Tibial nerve (tissue), 3 donors: Measurements from ENCODE around the gene RASA2.

Experiments
- CTCF ChIP-seq, 5 experiments: fragments of 200-600 bp in 3 of 5; fragments of 450-650 bp in 2 of 5; sonication (generic) in 3 of 5; IDR thresholded peaks; one replicate each; pipeline ENCODE4 v1.5.1; 2016 to 2019; ENCODE audit warnings: antibody characterized with exemption in 5 of 5, mild to moderate bottlenecking in 3 of 5, moderate library complexity in 2 of 5
- POLR2A ChIP-seq, 2 donors: fragments of 450-650 bp; IDR thresholded peaks; one replicate each; pipeline ENCODE4 v1.6.1; 2017; ENCODE audit warnings: antibody characterized with exemption in 2 of 2, mild to moderate bottlenecking in 2 of 2, moderate library complexity in 2 of 2

DNA sequence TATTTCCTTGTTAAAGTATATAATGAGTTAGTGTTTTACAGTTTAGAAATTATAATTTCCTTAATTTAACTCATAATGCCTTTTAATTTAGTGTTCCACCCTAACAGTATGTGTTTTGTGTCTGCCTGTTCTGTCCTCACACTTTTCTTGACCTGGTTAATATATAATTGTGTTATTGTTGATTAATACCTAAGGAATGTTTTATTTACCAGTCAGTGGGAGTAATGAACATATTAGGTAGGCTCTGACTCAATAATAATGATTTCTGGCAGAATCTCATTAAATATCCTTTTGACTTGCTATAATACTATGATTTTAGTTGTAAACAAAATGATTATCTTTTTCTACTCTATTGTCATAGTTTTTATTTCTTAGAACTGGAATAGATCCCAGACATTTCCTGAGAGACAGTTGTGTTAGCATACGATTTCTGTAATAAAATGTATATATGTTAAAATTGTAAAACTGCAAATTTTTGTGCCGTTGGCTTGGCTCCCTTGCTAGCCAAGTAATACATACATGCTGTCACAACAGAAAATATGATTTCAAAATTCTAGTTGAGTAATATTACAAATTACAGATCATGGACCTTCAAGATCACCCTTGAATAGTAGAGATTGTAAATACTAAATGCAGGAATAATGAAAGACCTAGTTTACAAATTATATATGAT lies 51.9 kb downstream of the RASA2 start:
- TF ChIP-seq CTCF (IDR thresholded peaks at IDR 0.05) (no peak), POLR2A (IDR thresholded peaks at IDR 0.05) (no peak)
